NCI-H2196 (cell line): ENCODE data around the gene FAM171A1.
"Not testable (repeated sequence)": the region's sequence is repeated elsewhere in the genome, so short reads cannot be mapped to it uniquely, and the experiment has no call there.

Source experiments
- DNase-seq: peaks from one replicate; lab custom pipeline; 2025; ENCODE audit not compliant: unreplicated experiment; lab: John Stamatoyannopoulos, UW

The FAM171A1 gene

GRCh38 chr10:15370856-15371701 is at the start of gene FAM171A1:
FAM171A1 (minus strand) TSS chr10:15371289; CDS start chr10:15371052, 237 bp downstream.
- peak; percentile 47 for DNase-seq

GRCh38 chr10:15420858-15421257 is 49.8 kb upstream of the FAM171A1 start:
- DNase-seq: no peak

- peak; percentile 18 for DNase-seq
These were observed 48.3 kb upstream of the FAM171A1 start for GRCh38 chr10:15419279-15419874.

- no peak for DNase-seq
These were observed 44.9 kb upstream of the FAM171A1 start for GRCh38 chr10:15416034-15416433.

GRCh38 chr10:15411010-15411409 is 39.9 kb upstream of the FAM171A1 start:
- DNase-seq: no peak

- DNase-seq: not testable (repeated sequence)
These were observed 38.3 kb upstream of the FAM171A1 start for GRCh38 chr10:15409350-15409749.

- no peak for DNase-seq
These were observed 37.5 kb upstream of the FAM171A1 start for GRCh38 chr10:15408557-15408956.

- no peak for DNase-seq
These were observed 34.2 kb upstream of the FAM171A1 start for GRCh38 chr10:15405319-15405718.

- no peak for DNase-seq
These were observed 30.3 kb upstream of the FAM171A1 start for GRCh38 chr10:15401382-15401781.

GRCh38 chr10:15400461-15400860 is 29.4 kb upstream of the FAM171A1 start:
- not testable (repeated sequence) for DNase-seq

- no peak for DNase-seq
These were observed 28.1 kb upstream of the FAM171A1 start for GRCh38 chr10:15399060-15399661.

GRCh38 chr10:15395935-15396334 is 24.8 kb upstream of the FAM171A1 start:
- DNase-seq: no peak

GRCh38 chr10:15393139-15393825 is 22.2 kb upstream of the FAM171A1 start:
- DNase-seq: no peak

GRCh38 chr10:15391491-15391890 is 20.4 kb upstream of the FAM171A1 start:
- DNase-seq: no peak

- not testable (repeated sequence) for DNase-seq
These were observed 17.1 kb upstream of the FAM171A1 start for GRCh38 chr10:15388172-15388571.

- DNase-seq: no peak
These were observed 15.9 kb upstream of the FAM171A1 start for GRCh38 chr10:15387021-15387420.

GRCh38 chr10:15385552-15386455 is 14.7 kb upstream of the FAM171A1 start:
- DNase-seq: no peak

GRCh38 chr10:15381420-15381819 is 10.3 kb upstream of the FAM171A1 start:
- no peak for DNase-seq

- no peak for DNase-seq
These were observed 8.0 kb upstream of the FAM171A1 start for GRCh38 chr10:15379078-15379477.

- DNase-seq: no peak
These were observed 7.5 kb upstream of the FAM171A1 start for GRCh38 chr10:15378569-15378968.
